ENCODE measurements around the gene SETD3.
A peak's percentile ranks its signal among the peaks of the same experiment; 100 is the strongest.

SETD3 gene

GRCh38 chr14:99418242-99418641 is 62.4 kb downstream of the SETD3 start:
- no peak for DNase-seq

GRCh38 chr14:99416909-99417308 is 63.8 kb downstream of the SETD3 start:
- DNase-seq, result no peak

GRCh38 chr14:99415496-99416281 is 65.0 kb downstream of the SETD3 start:
- DNase-seq, result peak; percentile 72 to 87

GRCh38 chr14:99413911-99414310 is 66.7 kb downstream of the SETD3 start:
- DNase-seq, result no peak

- DNase-seq, result no peak
These were observed 67.5 kb downstream of the SETD3 start for GRCh38 chr14:99413172-99413571.

- no peak for DNase-seq
These were observed 68.3 kb downstream of the SETD3 start for GRCh38 chr14:99412117-99413061.

GRCh38 chr14:99410019-99410418 is 70.6 kb downstream of the SETD3 start:
- DNase-seq, result no peak

- DNase-seq, result no peak
These were observed 71.7 kb downstream of the SETD3 start for GRCh38 chr14:99408971-99409289.

- no peak for DNase-seq
These were observed 72.2 kb downstream of the SETD3 start for GRCh38 chr14:99408286-99408970.

- DNase-seq, result no peak
These were observed 73.2 kb downstream of the SETD3 start for GRCh38 chr14:99407416-99407815.

GRCh38 chr14:99402950-99403349 is 77.7 kb downstream of the SETD3 start:
- DNase-seq, result no peak

GRCh38 chr14:99402285-99402648 is 78.4 kb downstream of the SETD3 start:
- DNase-seq, result no peak

- DNase-seq, result no peak
These were observed 78.9 kb downstream of the SETD3 start for GRCh38 chr14:99401621-99402284.

- DNase-seq, result no peak
These were observed 79.4 kb downstream of the SETD3 start for GRCh38 chr14:99401211-99401610.

GRCh38 chr14:99397698-99398097 is 83.0 kb downstream of the SETD3 start:
- DNase-seq, result no peak

GRCh38 chr14:99395909-99396530 is 84.6 kb downstream of the SETD3 start:
- DNase-seq, result peak in 1 of 2 donors; percentile 22

- no peak for DNase-seq
These were observed 86.0 kb downstream of the SETD3 start for GRCh38 chr14:99394602-99395156.

GRCh38 chr14:99393059-99393655 is 87.5 kb downstream of the SETD3 start:
- DNase-seq, result peak in 1 of 2 donors; percentile 30

GRCh38 chr14:99391671-99392070 is 89.0 kb downstream of the SETD3 start:
- no peak for DNase-seq

GRCh38 chr14:99389174-99389826 is 91.4 kb downstream of the SETD3 start:
- DNase-seq, result peak in 1 of 2 donors; percentile 39

GRCh38 chr14:99388286-99388685 is 92.4 kb downstream of the SETD3 start:
- DNase-seq, result no peak
